Smooth muscle cell (in vitro differentiated cells): ENCODE measurements around the gene CDK6. TPM values are rescaled to one million over a fixed set of nuclear protein-coding genes. Genes with fewer than 3 reads are reported as not detected.

Source experiments
- DNase-seq: peaks from one replicate; lab custom pipeline; 2025; ENCODE audit not compliant: unreplicated experiment; lab: John Stamatoyannopoulos, UW
- H2AFZ ChIP-seq: fragments of 200-600 bp; sonication (generic); 2 replicates; pipeline ENCODE4 v1.6.0; 2016; ENCODE audit warnings: antibody characterized with exemption, low read depth, mild to moderate bottlenecking
- H3F3A ChIP-seq: fragments of 200-600 bp; sonication (generic); 2 replicates; pipeline ENCODE4 v1.6.0; 2017; ENCODE audit warnings: antibody characterized with exemption, low read depth
- H3K27ac ChIP-seq: fragments of 200-600 bp; sonication (generic); 2 replicates; pipeline ENCODE4 v1.5.1; 2016; ENCODE audit warnings: low read depth, mild to moderate bottlenecking
- H3K27me3 ChIP-seq: fragments of 200-600 bp; sonication (generic); 2 replicates; pipeline ENCODE4 v1.6.1; 2016; ENCODE audit warnings: low read depth, mild to moderate bottlenecking
- H3K36me3 ChIP-seq: fragments of 200-600 bp; sonication (generic); 2 replicates; pipeline ENCODE4 v1.5.1; 2016; ENCODE audit warnings: low read depth
- H3K4me1 ChIP-seq: fragments of 200-600 bp; sonication (generic); 2 replicates; pipeline ENCODE4 v1.5.1; 2016; ENCODE audit warnings: low read depth
- H3K4me2 ChIP-seq: fragments of 200-600 bp; sonication (generic); 2 replicates; pipeline ENCODE4 v1.6.0; 2016; ENCODE audit warnings: mild to moderate bottlenecking
- H3K4me3 ChIP-seq: fragments of 200-600 bp; sonication (generic); 2 replicates; pipeline ENCODE4 v1.5.1; 2016; ENCODE audit warnings: mild to moderate bottlenecking
- H3K79me2 ChIP-seq: fragments of 200-600 bp; sonication (generic); 2 replicates; pipeline ENCODE4 v1.6.0; 2016; ENCODE audit warnings: low read depth, mild to moderate bottlenecking
- H3K9ac ChIP-seq: fragments of 200-600 bp; sonication (generic); 2 replicates; pipeline ENCODE4 v1.6.0; 2016; ENCODE audit warnings: low read depth
- H3K9me3 ChIP-seq: fragments of 200-600 bp; sonication (generic); replicated peaks from 2 replicates; pipeline ENCODE4 v1.5.1; 2016; ENCODE audit warnings: low read depth
- H4K20me1 ChIP-seq: fragments of 200-600 bp; sonication (generic); 2 replicates; pipeline ENCODE4 v1.6.0; 2016; ENCODE audit warnings: low read depth
- WGBS: methylation state at CpG from one replicate; pipeline ENCODE4 v1.1.7; 2016; ENCODE audit warnings: low lambda C conversion rate; 5-methylcytosine and 5-hydroxymethylcytosine counted together
- polyA plus RNA-seq: library from polyadenylated mRNA; unstranded; fragments of >200 nt; fragmentation: Nextera tagmentation; extraction: Ambion mirVana; gene quantifications from 2 replicates; pipeline ENCODE4 v1.2.1, GENCODE V29; 2016
- total RNA-seq: library from RNA; depleted of rRNA; stranded (reverse); fragments of >200 nt; gene quantifications from 2 replicates; pipeline ENCODE4 v1.2.3, GENCODE V29; 2014
- TF ChIP-seq, protein P1 (sequence below): fragments of 200-600 bp; sonication (generic); IDR thresholded peaks from 2 replicates; pipeline ENCODE4 v1.5.1; 2017; ENCODE audit warnings: borderline replicate concordance, mild to moderate bottlenecking, antibody characterized with exemption; ENCODE audit not compliant: insufficient read depth, poor library complexity, severe bottlenecking

Gene CDK6
- total and polyA plus RNA-seq, 2 experiments from 2014 or later: 34.2 to 99.2 TPM

DNA sequence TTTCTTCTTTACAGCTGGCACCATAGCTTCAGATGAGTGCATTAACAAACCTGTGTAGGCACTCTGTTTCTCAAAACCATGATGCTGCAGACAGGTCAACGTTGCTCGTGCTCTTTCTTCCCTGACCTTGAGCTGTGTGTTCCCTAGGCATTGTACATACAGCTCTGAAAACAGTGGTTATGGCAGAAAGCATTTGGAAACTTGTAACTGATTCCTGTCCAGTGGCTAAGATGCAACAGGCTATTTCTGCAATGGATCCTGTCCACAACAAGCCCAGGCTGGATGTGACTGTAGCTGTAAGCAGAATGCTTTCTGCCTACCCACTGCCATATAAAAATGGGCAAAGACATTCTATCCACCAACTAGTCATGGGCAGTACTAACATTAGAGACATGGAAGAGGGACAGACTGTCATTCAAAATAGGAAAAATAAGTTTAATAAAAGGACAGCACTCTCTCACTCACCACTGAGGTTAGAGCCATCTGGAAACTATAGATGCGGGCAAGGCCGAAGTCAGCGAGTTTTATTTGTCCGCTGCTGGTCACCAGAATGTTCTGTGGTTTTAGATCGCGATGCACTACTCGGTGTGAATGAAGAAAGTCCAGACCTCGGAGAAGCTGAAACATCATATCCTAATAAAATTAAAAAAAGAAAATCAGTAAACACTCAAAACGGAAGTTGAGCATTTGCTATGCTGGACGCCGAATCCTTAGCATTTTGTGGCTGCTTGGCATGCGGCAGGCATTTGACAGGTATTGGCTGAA lies 111.0 kb downstream of the CDK6 start:
- Histone ChIP-seq H3K9me3 (no peaks in the 10 kb centered on the region), H3K4me2 (no peak overlapping the region), H3K4me1 (peaks cover 18% of the 10 kb centered on the region), H3F3A (peaks cover 12% of the 10 kb centered on the region), H4K20me1 (peaks cover 66% of the 10 kb centered on the region), H3K9ac (no peak overlapping the region), H3K4me3 (no peak overlapping the region), H3K27me3 (no peaks in the 10 kb centered on the region), H3K36me3 (peaks cover 5% of the 10 kb centered on the region), H3K27ac (peak overlapping the region; percentile 42), H2AFZ (no peak overlapping the region), H3K79me2 (peaks cover 81% of the 10 kb centered on the region)
- TF ChIP-seq, protein P1, sequence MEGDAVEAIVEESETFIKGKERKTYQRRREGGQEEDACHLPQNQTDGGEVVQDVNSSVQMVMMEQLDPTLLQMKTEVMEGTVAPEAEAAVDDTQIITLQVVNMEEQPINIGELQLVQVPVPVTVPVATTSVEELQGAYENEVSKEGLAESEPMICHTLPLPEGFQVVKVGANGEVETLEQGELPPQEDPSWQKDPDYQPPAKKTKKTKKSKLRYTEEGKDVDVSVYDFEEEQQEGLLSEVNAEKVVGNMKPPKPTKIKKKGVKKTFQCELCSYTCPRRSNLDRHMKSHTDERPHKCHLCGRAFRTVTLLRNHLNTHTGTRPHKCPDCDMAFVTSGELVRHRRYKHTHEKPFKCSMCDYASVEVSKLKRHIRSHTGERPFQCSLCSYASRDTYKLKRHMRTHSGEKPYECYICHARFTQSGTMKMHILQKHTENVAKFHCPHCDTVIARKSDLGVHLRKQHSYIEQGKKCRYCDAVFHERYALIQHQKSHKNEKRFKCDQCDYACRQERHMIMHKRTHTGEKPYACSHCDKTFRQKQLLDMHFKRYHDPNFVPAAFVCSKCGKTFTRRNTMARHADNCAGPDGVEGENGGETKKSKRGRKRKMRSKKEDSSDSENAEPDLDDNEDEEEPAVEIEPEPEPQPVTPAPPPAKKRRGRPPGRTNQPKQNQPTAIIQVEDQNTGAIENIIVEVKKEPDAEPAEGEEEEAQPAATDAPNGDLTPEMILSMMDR: no peak
- no peak for DNase-seq
- WGBS: 89% methylated on average over 14 of the region's 14 CpGs

DNA sequence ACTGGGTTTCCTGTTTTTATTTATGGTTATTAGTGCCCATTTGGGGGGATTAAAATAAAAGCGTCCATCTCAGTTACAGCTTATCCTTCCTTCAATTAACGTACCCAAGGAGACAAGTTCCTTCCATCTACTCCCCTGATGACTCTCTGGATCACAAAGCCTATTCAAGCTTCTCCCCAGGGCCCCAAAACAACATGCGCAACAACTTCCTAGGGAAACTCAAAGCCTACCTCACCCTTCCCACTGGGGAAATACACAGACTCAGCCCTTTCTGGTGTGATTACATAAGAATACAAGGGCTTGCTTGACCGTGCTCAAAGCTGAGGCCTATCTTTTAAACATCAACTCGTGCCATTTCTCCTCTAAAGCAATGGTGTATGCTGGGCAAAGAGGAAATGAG lies 112.4 kb downstream of the CDK6 start:
- H3K4me2 ChIP-seq: peak overlapping the region; percentile 66

DNA sequence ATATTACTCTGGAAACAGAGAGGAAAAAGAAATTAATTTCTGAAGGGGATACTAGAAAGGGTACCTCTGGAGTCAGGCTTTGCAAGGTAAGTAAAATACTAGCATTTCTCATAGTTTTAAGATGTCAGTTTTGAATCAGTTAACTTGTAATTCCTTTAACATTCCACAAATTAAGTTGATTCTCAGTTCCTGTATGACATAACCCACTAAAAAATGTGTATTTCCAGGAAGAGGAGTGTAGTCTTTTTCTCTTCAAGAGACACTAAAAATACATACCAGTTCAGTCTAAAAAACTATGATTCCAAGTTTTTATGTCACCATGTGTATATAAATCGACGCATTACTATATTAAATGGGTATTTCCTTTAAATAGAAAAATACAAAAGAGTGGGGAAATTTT lies 113.2 kb downstream of the CDK6 start:
- DNase-seq: no peak
- peaks cover 5% of the 10 kb centered on the region for H3K36me3 ChIP-seq
- H3K9ac ChIP-seq: no peak overlapping the region
- H3K9me3 ChIP-seq: no peaks in the 10 kb centered on the region
- peak overlapping the region; percentile 66 for H3K4me2 ChIP-seq
- peaks cover 60% of the 10 kb centered on the region for H4K20me1 ChIP-seq
- no peak overlapping the region for H3K4me3 ChIP-seq
- peaks cover 18% of the 10 kb centered on the region for H3K4me1 ChIP-seq
- no peaks in the 10 kb centered on the region for H3K27me3 ChIP-seq
- 96% methylated on average over 2 of the region's 2 CpGs for WGBS
- H3K79me2 ChIP-seq: peaks cover 77% of the 10 kb centered on the region
- H3F3A ChIP-seq: peaks cover 12% of the 10 kb centered on the region
- no peak overlapping the region for H2AFZ ChIP-seq
- peak overlapping the region; percentile 55 for H3K27ac ChIP-seq
- TF ChIP-seq, protein P1: no peak

More for the DNA sequence above, 112.4 kb downstream of the CDK6 start:
- Histone ChIP-seq H3K36me3 (peaks cover 5% of the 10 kb centered on the region), H3K27me3 (no peaks in the 10 kb centered on the region), H3K27ac (peak overlapping the region; percentile 55), H3F3A (peaks cover 12% of the 10 kb centered on the region), H3K9me3 (no peaks in the 10 kb centered on the region), H4K20me1 (peaks cover 68% of the 10 kb centered on the region), H3K4me1 (peaks cover 18% of the 10 kb centered on the region), H3K4me3 (no peak overlapping the region), H3K79me2 (peaks cover 85% of the 10 kb centered on the region), H3K9ac (no peak overlapping the region), H2AFZ (no peak overlapping the region)
- TF ChIP-seq, protein P1: no peak
- 63% methylated on average over 5 of the region's 5 CpGs for WGBS
- no peak for DNase-seq

DNA sequence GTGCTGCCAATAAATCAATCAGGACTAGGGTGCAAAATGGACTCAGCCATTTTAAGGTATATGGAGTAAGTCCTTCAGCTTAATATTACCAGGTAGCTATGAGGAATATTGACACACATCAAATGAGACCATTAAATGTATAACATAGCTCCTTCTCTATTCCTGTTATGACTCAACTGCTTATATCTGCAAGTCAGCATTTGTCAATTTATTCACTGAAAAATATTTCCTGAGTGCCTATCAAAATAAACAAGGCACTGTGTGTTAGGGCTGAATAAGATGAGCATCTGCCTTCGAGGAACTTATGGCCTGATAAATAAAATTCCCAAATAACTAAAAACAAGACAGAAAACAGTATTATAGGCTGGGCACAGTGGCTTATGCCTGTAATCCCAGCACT lies 113.8 kb downstream of the CDK6 start:
- Histone ChIP-seq H3K4me1 (peaks cover 18% of the 10 kb centered on the region), H2AFZ (no peak overlapping the region), H4K20me1 (peaks cover 58% of the 10 kb centered on the region), H3K27me3 (no peaks in the 10 kb centered on the region), H3K4me2 (peak overlapping the region; percentile 66), H3K9me3 (no peaks in the 10 kb centered on the region), H3K4me3 (no peak overlapping the region), H3K9ac (no peak overlapping the region), H3K36me3 (peaks cover 5% of the 10 kb centered on the region), H3F3A (peaks cover 12% of the 10 kb centered on the region), H3K79me2 (peaks cover 71% of the 10 kb centered on the region), H3K27ac (peak overlapping the region; percentile 55)
- TF ChIP-seq, protein P1: no peak
- WGBS: 93% methylated on average over 1 of the region's 1 CpG
- DNase-seq: no peak
